HepG2 (cell line): ENCODE measurements around the gene VAMP4. TPM values are rescaled to one million over a fixed set of nuclear protein-coding genes. Genes with fewer than 3 reads are reported as not detected.

ENCODE experiments used
- ATAC-seq: fragments of 200-7000 bp; cut with Tn5 transposase; 3 replicates; pipeline ENCODE4 v1.9.1; 2020; ENCODE audit warnings: mild to moderate bottlenecking, moderate library complexity
- BruUV-seq: library from RNA; stranded (reverse); fragments of 400-500 nt; replicated peaks from 2 replicates; lab custom pipeline; 2021; lab: Mats Ljungman, UMichigan
- CTCF ChIA-PET: fragments of 300-600 bp; formaldehyde crosslinking; extraction: SDS; loops from one replicate; lab custom pipeline; 2021; ENCODE audit warnings: low total read pairs, inconsistent platforms, low intra/inter-chr PET ratio; lab: Yijun Ruan, JAX
- POLR2A ChIA-PET: fragments of 350-600 bp; sonication (Branson Sonifier 250); formaldehyde crosslinking; loops from one replicate; lab custom pipeline; 2020; ENCODE audit warnings: antibody characterized with exemption, inconsistent platforms; lab: Yijun Ruan, JAX
- DNase-seq: peaks from one replicate; pipeline ENCODE4 v3.0.0-alpha.2; 2015; ENCODE audit warnings: low spot score
- FAIRE-seq: peaks from 3 replicates; lab custom pipeline; 2011; peaks lifted over from hg19 to GRCh38; lab: Jason Lieb, UNC
- H2AFZ ChIP-seq: one replicate; pipeline ENCODE4 v1.6.1; 2011; ENCODE audit warnings: low read length, inconsistent platforms
- H3K27ac ChIP-seq: fragments of 300-600 bp; 3 replicates; pipeline ENCODE4 v1.8.0; 2011; ENCODE audit warnings: mixed run types, mild to moderate bottlenecking, mixed read lengths, low read length, inconsistent platforms; ENCODE audit not compliant: insufficient read depth; ENCODE audit errors: extremely low read length
- H3K27me3 ChIP-seq, 2 experiments: fragments of 200-600 bp in 1 of 2; 2 replicates in 1 of 2; 3 replicates in 1 of 2; pipeline versions ENCODE4 v1.6.0 to v1.8.0; 2011; ENCODE audit warnings: low read length in 2 of 2, mild to moderate bottlenecking in 2 of 2, moderate library complexity in 2 of 2, inconsistent platforms in 1 of 2; ENCODE audit not compliant: insufficient read depth in 2 of 2, control insufficient read depth in 1 of 2
- H3K36me3 ChIP-seq, 2 experiments: fragments of 200-600 bp in 1 of 2; replicated peaks in 1 of 2; 2 replicates in 1 of 2; 3 replicates in 1 of 2; pipeline versions ENCODE4 v1.5.1 to v1.8.0; 2011; ENCODE audit warnings: low read length in 2 of 2, inconsistent platforms in 1 of 2; ENCODE audit not compliant: insufficient read depth in 2 of 2, control insufficient read depth in 1 of 2
- H3K4me1 ChIP-seq: 2 replicates; pipeline ENCODE4 v1.5.1; 2012; ENCODE audit warnings: low read length, inconsistent platforms; ENCODE audit not compliant: insufficient read depth
- H3K4me2 ChIP-seq: 2 replicates; pipeline ENCODE4 v1.6.0; 2011; ENCODE audit warnings: low read depth, low read length, inconsistent platforms
- H3K4me3 ChIP-seq, 3 experiments: fragments of 200-600 bp in 1 of 3; sonication (generic), shearing (Covaris generic) in 1 of 3; replicated peaks in 1 of 3; 2 replicates each; pipeline ENCODE4 v1.5.1; 2011 to 2016; ENCODE audit warnings: low read length in 3 of 3, inconsistent platforms in 2 of 3, low read depth in 2 of 3, mild to moderate bottlenecking in 2 of 3, control low read depth in 1 of 3, mixed read lengths in 1 of 3; ENCODE audit not compliant: insufficient read depth in 1 of 3
- H3K79me2 ChIP-seq: one replicate; pipeline ENCODE4 v1.6.1; 2011; ENCODE audit warnings: low read length, inconsistent platforms; ENCODE audit not compliant: insufficient read depth
- H3K9ac ChIP-seq: 2 replicates; pipeline ENCODE4 v1.6.0; 2011; ENCODE audit warnings: mild to moderate bottlenecking, low read depth, low read length, inconsistent platforms; ENCODE audit not compliant: insufficient read depth
- H3K9me3 ChIP-seq: 2 replicates; pipeline ENCODE4 v1.5.1; 2012; ENCODE audit warnings: mild to moderate bottlenecking, low read length
- H4K20me1 ChIP-seq: 2 replicates; pipeline ENCODE4 v1.6.0; 2011; ENCODE audit warnings: inconsistent platforms, mild to moderate bottlenecking, low read length, moderate library complexity; ENCODE audit not compliant: insufficient read depth
- HMG20B ChIP-seq: conservative IDR thresholded peaks from 2 replicates; pipeline ENCODE4 v1.6.1; 2016; ENCODE audit warnings: missing genetic modification reagents, missing compliant biosample characterization
- MLX ChIP-seq: IDR thresholded peaks from 2 replicates; pipeline ENCODE4 v1.6.1; 2016
- NFE2L2 ChIP-seq: fragments of 150-350 bp; IDR thresholded peaks from 2 replicates; pipeline ENCODE4 v1.6.1; 2014; ENCODE audit warnings: low read length
- POLR2A ChIP-seq, 2 experiments: IDR thresholded peaks; 2 replicates each; pipeline ENCODE4 v1.6.1; 2011; ENCODE audit warnings: low read depth in 2 of 2, low read length in 2 of 2, mild to moderate bottlenecking in 1 of 2, moderate library complexity in 1 of 2; ENCODE audit not compliant: insufficient read depth in 1 of 2
- SIX1 ChIP-seq: sonication (generic); formaldehyde crosslinking; IDR thresholded peaks from 2 replicates; pipeline ENCODE4 v1.4.0; 2020; ENCODE audit warnings: missing genetic modification reagents, borderline replicate concordance
- SKI ChIP-seq: fragments of 450-650 bp; IDR thresholded peaks from one replicate; pipeline ENCODE4 v1.6.1; 2018; ENCODE audit warnings: mild to moderate bottlenecking; ENCODE audit not compliant: partially characterized antibody
- TFAP4 ChIP-seq: sonication (generic); IDR thresholded peaks from 2 replicates; pipeline ENCODE4 v1.6.1; 2016; ENCODE audit warnings: low read depth, borderline replicate concordance
- ZFP90 ChIP-seq: sonication (generic); formaldehyde crosslinking; IDR thresholded peaks from 2 replicates; pipeline ENCODE4 v1.8.0; 2022; ENCODE audit warnings: missing genetic modification reagents, mild to moderate bottlenecking, inconsistent platforms, borderline replicate concordance
- ZNF441 ChIP-seq: sonication (generic); formaldehyde crosslinking; IDR thresholded peaks from 2 replicates; pipeline ENCODE4 v1.7.0; 2021; ENCODE audit warnings: missing genetic modification reagents, borderline replicate concordance
- ZNF530 ChIP-seq: sonication (generic); formaldehyde crosslinking; IDR thresholded peaks from 2 replicates; pipeline ENCODE4 v1.5.0; 2020; ENCODE audit warnings: low read depth, mild to moderate bottlenecking, missing genetic modification reagents
- ZNF704 ChIP-seq: sonication (generic); formaldehyde crosslinking; IDR thresholded peaks from 2 replicates; pipeline ENCODE4 v1.8.1; 2023; ENCODE audit warnings: mild to moderate bottlenecking, inconsistent platforms, moderate library complexity, missing genetic modification reagents, borderline replicate concordance
- ZNF709 ChIP-seq: sonication (generic); formaldehyde crosslinking; IDR thresholded peaks from 2 replicates; pipeline ENCODE4 v1.5.0; 2020; ENCODE audit warnings: mild to moderate bottlenecking, missing genetic modification reagents
- ZSCAN9 ChIP-seq: IDR thresholded peaks from 2 replicates; pipeline ENCODE4 v1.6.1; 2016; ENCODE audit warnings: borderline replicate concordance
- WGBS: methylation state at CpG from one replicate; pipeline ENCODE4 v1.1.6; 2017; ENCODE audit warnings: low lambda C conversion rate; 5-methylcytosine and 5-hydroxymethylcytosine counted together
- in situ Hi-C: cut with HindIII; loops from 2 replicates; pipeline ENCODE4 v1.10.0; 2017; ENCODE audit warnings: low pct_unique_long_range_greater_than_20kb; ENCODE audit not compliant: extremely low pct_ligation_motif_present
- intact Hi-C: fragments of 100-400 bp; cut with micrococcal nuclease; formaldehyde crosslinking; loops from one replicate; pipeline ENCODE4 v1.10.0; 2022; ENCODE audit not compliant: unreplicated experiment
- polyA plus RNA-seq, 8 experiments: library from polyadenylated mRNA; depleted of rRNA in 3 of 8; stranded (reverse) in 7 of 8; unstranded in 1 of 8; fragments of >200 nt; fragmentation: Illumina TruSeq in 4 of 8; extraction: Trizol in 4 of 8; gene quantifications; 2 replicates each; pipeline versions ENCODE4 v1.2.1 to v1.2.3, GENCODE V29; 2011 to 2016; ENCODE audit warnings: low read depth in 4 of 8, missing spikeins in 1 of 8, mixed read lengths in 1 of 8; ENCODE audit not compliant: insufficient read depth in 1 of 8
- total RNA-seq, 5 experiments: library from RNA; depleted of rRNA; stranded (reverse); fragments of >200 nt; fragmentation: Illumina TruSeq; extraction: Trizol; gene quantifications; 2 replicates each; pipeline ENCODE4 v1.2.3, GENCODE V29; 2016; ENCODE audit warnings: low read depth in 1 of 5

Gene VAMP4
- total and polyA plus RNA-seq, 2 of the 13 experiments (the other 11 are each of a cell fraction or from before 2014, with no cell fraction given) = 1.4 to 2.0 TPM

- no peak overlapping the region for H3K27ac ChIP-seq
- peaks cover 3% of the 10 kb centered on the region for H3K4me1 ChIP-seq
- H3K36me3 ChIP-seq = no peaks in the 10 kb centered on the region
- DNase-seq (no peak), ATAC-seq (no peak), FAIRE-seq (no peak)
- no peaks in the 10 kb centered on the region for H4K20me1 ChIP-seq
- H3K27me3 ChIP-seq = 0 out of 5 replicates have a peak, but pooled peaks cover 0 to 3% of the 10 kb centered on the region in 2 experiments
- TF ChIP-seq MLX (CRISPR knock-in tag) = no peak
- TF ChIP-seq ZNF704 (CRISPR knock-in tag) = no peak
- TF ChIP-seq ZSCAN9 (CRISPR knock-in tag) = no peak
- no peak for TF ChIP-seq SKI
- no peak for TF ChIP-seq POLR2A (IDR thresholded peaks at IDR 0.05; ENCODE audit: insufficient read depth in 1 of 2, low read depth in 2 of 2, low read length in 2 of 2)
- TF ChIP-seq ZNF441 (CRISPR knock-in tag) = no peak
- TF ChIP-seq HMG20B (CRISPR knock-in tag) = no peak
- TF ChIP-seq TFAP4 = no peak
- no peak for TF ChIP-seq SIX1 (CRISPR knock-in tag)
- TF ChIP-seq ZFP90 (CRISPR knock-in tag) = no peak
- no peak for TF ChIP-seq ZNF530 (CRISPR knock-in tag)
- TF ChIP-seq NFE2L2 = no peak
- TF ChIP-seq ZNF709 (CRISPR knock-in tag) = no peak
- ChIA-PET POLR2A (interaction anchor here (0.7 kb wide), 1 partner anchor 290 kb away, joined by 5 read pairs; no protein-coding TSS in a partner anchor), CTCF (no interaction called here)
- BruUV-seq = no TSS peak
- no peak overlapping the region for H3K4me2 ChIP-seq
- WGBS = 6% methylated on average over 3 of the region's 3 CpGs
- no peaks in the 10 kb centered on the region for H3K79me2 ChIP-seq
- no peak overlapping the region for H3K4me3 ChIP-seq
- H3K9me3 ChIP-seq = no peaks in the 10 kb centered on the region
- H2AFZ ChIP-seq = no peak overlapping the region
- intact Hi-C loops (no loop called here), in situ Hi-C loops (no loop called here)
- no peak overlapping the region for H3K9ac ChIP-seq
These were observed 6.8 kb upstream of the VAMP4 start for GRCh38 chr1:171748651-171749050.
